ENCODE data around the gene COG7. TPM values are rescaled to one million over a fixed set of nuclear protein-coding genes. Genes with fewer than 3 reads are reported as not detected.

Gene COG7
- polyA plus RNA-seq, 1 of the 3 experiments (the other 2 are of a cell fraction): 33.0 TPM

- no peak for TF ChIP-seq PBX3 (IDR thresholded peaks at IDR 0.05)
Measured at GRCh38 chr16:23406546-23407240, 46.3 kb downstream of the COG7 start (continued).

- TF ChIP-seq REST (IDR thresholded peaks at IDR 0.05; ENCODE audit: low read depth, low read length): no peak
- TF ChIP-seq TEAD4 (IDR thresholded peaks at IDR 0.05; ENCODE audit: borderline replicate concordance, insufficient read depth): no peak
- TF ChIP-seq GABPA (IDR thresholded peaks at IDR 0.05; ENCODE audit: low read depth): no peak
- no peak for TF ChIP-seq MXI1 (IDR thresholded peaks at IDR 0.05; ENCODE audit: low read depth, low read length)
- Histone ChIP-seq H3K27me3 (ENCODE audit: insufficient read depth) (no peaks in the 10 kb centered on the region), H3F3A (replicated peaks; ENCODE audit: insufficient read depth) (no peaks in the 10 kb centered on the region), H3K79me2 (ENCODE audit: insufficient read depth) (no peaks in the 10 kb centered on the region), H3K4me3 (ENCODE audit: low read depth in 2 of 2, low read length in 1 of 2) (no peak overlapping the region), H3K9me2 (no peaks in the 10 kb centered on the region), H3K36me3 (replicated peaks in 1 of 2; ENCODE audit: control insufficient read depth in 1 of 2, insufficient read depth in 2 of 2, low read length in 1 of 2) (peaks cover 47 to 56% of the 10 kb centered on the region in 2 experiments), H3K4me1 (ENCODE audit: control insufficient read depth in 1 of 2, insufficient read depth in 2 of 2, low read depth in 1 of 2, low read length in 1 of 2) (peaks cover 0 to 4% of the 10 kb centered on the region in 2 experiments; a peak in 1 of 4 replicates), H3K9ac (no peak overlapping the region), H4K20me1 (ENCODE audit: insufficient read depth) (no peaks in the 10 kb centered on the region), H2AFZ (ENCODE audit: low read depth) (no peak overlapping the region), H3K4me2 (no peak overlapping the region), H3K9me3 (no peaks in the 10 kb centered on the region), H3K27ac (ENCODE audit: low read depth in 2 of 2, low read length in 1 of 2) (no peak overlapping the region)
- CTCF ChIA-PET: interaction anchor here (1.0 kb wide), 3 partner anchors 29 to 507 kb away, joined by 3 to 5 read pairs (median 4); no protein-coding TSS in a partner anchor
- POLR2A ChIA-PET: no interaction called here
- 66% methylated on average over 2 of the region's 2 CpGs for WGBS (ENCODE audit: low lambda C conversion rate)
- no peak for DNase-seq
Measured at GRCh38 chr16:23406024-23406423, 47.0 kb downstream of the COG7 start.

- H3K27me3 ChIP-seq (ENCODE audit: insufficient read depth): no peaks in the 10 kb centered on the region
- no peak for DNase-seq
- no peaks in the 10 kb centered on the region for H3K9me2 ChIP-seq
- no peak overlapping the region for H3K27ac ChIP-seq (ENCODE audit: low read depth in 2 of 2, low read length in 1 of 2)
- H3K79me2 ChIP-seq (ENCODE audit: insufficient read depth): no peaks in the 10 kb centered on the region
- H3F3A ChIP-seq (replicated peaks; ENCODE audit: insufficient read depth): no peaks in the 10 kb centered on the region
- 92% methylated on average over 11 of the region's 11 CpGs for WGBS (ENCODE audit: low lambda C conversion rate)
- H3K4me3 ChIP-seq (ENCODE audit: low read depth in 2 of 2, low read length in 1 of 2): no peak overlapping the region
- CTCF ChIA-PET: interaction anchor here (0.7 to 1.7 kb wide), 4 partner anchors 32 to 222 kb away, joined by 3 to 7 read pairs (median 4); partner anchors contain the start of gene SCNN1G
- no peaks in the 10 kb centered on the region; a peak in 1 of 4 replicates for H3K4me1 ChIP-seq (ENCODE audit: control insufficient read depth in 1 of 2, insufficient read depth in 2 of 2, low read depth in 1 of 2, low read length in 1 of 2)
- no peak for TF ChIP-seq MEF2A (IDR thresholded peaks at IDR 0.05; ENCODE audit: borderline replicate concordance, low read depth)
- TF ChIP-seq PBX3 (IDR thresholded peaks at IDR 0.05): no peak
- TF ChIP-seq EZH2phosphoT487 (IDR thresholded peaks at IDR 0.05; ENCODE audit: borderline replicate concordance, low read depth): no peak
- no peak for TF ChIP-seq TAF1 (IDR thresholded peaks at IDR 0.05; ENCODE audit: borderline replicate concordance, low read depth, low read length)
- no peak for TF ChIP-seq EP300 (IDR thresholded peaks at IDR 0.05; ENCODE audit: borderline replicate concordance in 1 of 2, low read depth in 1 of 2, low read length in 1 of 2)
- no peak for TF ChIP-seq FOXJ3 (CRISPR knock-in tag; IDR thresholded peaks at IDR 0.05)
- no peak for TF ChIP-seq NRF1 (IDR thresholded peaks at IDR 0.05; ENCODE audit: low read depth, low read length)
- no peak for TF ChIP-seq CHD2 (IDR thresholded peaks at IDR 0.05; ENCODE audit: low read length, partially characterized antibody)
- no peaks in the 10 kb centered on the region for H4K20me1 ChIP-seq (ENCODE audit: insufficient read depth)
- H2AFZ ChIP-seq (ENCODE audit: low read depth): no peak overlapping the region
- POLR2A ChIA-PET: no interaction called here
- H3K36me3 ChIP-seq (replicated peaks in 1 of 2; ENCODE audit: control insufficient read depth in 1 of 2, insufficient read depth in 2 of 2, low read length in 1 of 2): peaks cover 49 to 65% of the 10 kb centered on the region in 2 experiments
- no peak overlapping the region for H3K4me2 ChIP-seq
- no peaks in the 10 kb centered on the region for H3K9me3 ChIP-seq
- no peak overlapping the region for H3K9ac ChIP-seq
Measured at GRCh38 chr16:23403547-23403946, 49.4 kb downstream of the COG7 start.
